Chondrocyte (in vitro differentiated cells): ENCODE measurements around the gene ANO2. TPM values are rescaled to one million over a fixed set of nuclear protein-coding genes. Genes with fewer than 3 reads are reported as not detected.

Source experiments
- DNase-seq: peaks from one replicate; pipeline ENCODE4 v3.0.0; 2021; ENCODE audit warnings: mixed read lengths, low spot score
- H3K27ac Mint-ChIP-seq: one replicate; pipeline ENCODE4 v1.8.0; 2021; ENCODE audit warnings: mild to moderate bottlenecking, moderate library complexity, mixed read lengths; ENCODE audit not compliant: unreplicated experiment
- H3K27me3 Mint-ChIP-seq: 2 replicates; pipeline ENCODE4 v1.8.0; 2021; ENCODE audit warnings: low read depth, mixed read lengths
- H3K36me3 Mint-ChIP-seq: 2 replicates; pipeline ENCODE4 v1.8.0; 2021; ENCODE audit warnings: low read depth, mixed read lengths
- H3K4me1 Mint-ChIP-seq: 2 replicates; pipeline ENCODE4 v1.8.0; 2021; ENCODE audit warnings: low read depth, mild to moderate bottlenecking, mixed read lengths
- H3K4me3 Mint-ChIP-seq: one replicate; pipeline ENCODE4 v1.8.0; 2021; ENCODE audit warnings: mild to moderate bottlenecking, moderate library complexity, mixed read lengths; ENCODE audit not compliant: unreplicated experiment
- H3K9me3 Mint-ChIP-seq: 2 replicates; pipeline ENCODE4 v1.8.0; 2021; ENCODE audit warnings: low read depth, mixed read lengths
- CTCF ChIP-seq: fragments of 200-600 bp; sonication (generic); IDR thresholded peaks from 2 replicates; pipeline ENCODE4 v1.5.0; 2021; ENCODE audit warnings: antibody characterized with exemption, mild to moderate bottlenecking, moderate library complexity
- total RNA-seq: library from RNA; stranded (reverse); gene quantifications from 3 replicates; pipeline ENCODE4 v1.2.1, GENCODE V29; 2021

Gene ANO2
- total RNA-seq, 1 donor from 2014 or later = 0.47 TPM

GRCh38 chr12:5513406-5513805, 431.7 kb downstream of the ANO2 start:
- H3K9me3 Mint-ChIP-seq = no peaks in the 10 kb centered on the region
- no peaks in the 10 kb centered on the region for H3K36me3 Mint-ChIP-seq
- TF ChIP-seq CTCF = no peak
- no peak for DNase-seq
- H3K27ac Mint-ChIP-seq = no peak overlapping the region
- peaks cover 9% of the 10 kb centered on the region for H3K27me3 Mint-ChIP-seq
- H3K4me3 Mint-ChIP-seq = no peak overlapping the region
- no peaks in the 10 kb centered on the region for H3K4me1 Mint-ChIP-seq

Other genes with a start within 250 kb of the ANO2 start
- 0.05 to 0.08 TPM (median 0.07 TPM) in 3 replicates for gene VWF, start 179.4 kb upstream of the ANO2 start, total RNA-seq